ENCODE measurements around the gene TYR.

DNA sequence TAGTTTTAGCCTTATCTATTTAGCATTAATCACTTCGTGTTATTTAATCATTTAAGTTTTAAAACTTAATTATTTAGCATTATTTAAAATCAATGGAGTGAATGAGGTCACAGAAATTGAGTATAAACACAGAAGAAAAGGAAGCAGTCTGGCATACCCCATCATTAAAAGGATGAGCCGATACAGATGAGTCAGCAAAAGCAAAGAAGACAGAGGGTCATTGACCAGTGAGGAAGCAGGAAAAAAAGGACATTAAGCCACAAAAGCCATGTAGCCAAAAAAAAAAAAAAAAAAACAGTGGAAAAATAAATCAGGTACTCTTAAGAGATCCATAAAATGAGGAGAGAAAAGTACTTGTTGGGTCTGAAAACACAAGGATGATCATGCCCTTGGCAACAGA is 71.5 kb downstream of the TYR start:
- TF ChIP-seq POLR2AphosphoS5 (IDR thresholded peaks at IDR 0.05) (no peak), POLR2A (IDR thresholded peaks at IDR 0.05) (no peak), EP300 (IDR thresholded peaks at IDR 0.05) (no peak)
- TF ChIP-seq, protein P1, sequence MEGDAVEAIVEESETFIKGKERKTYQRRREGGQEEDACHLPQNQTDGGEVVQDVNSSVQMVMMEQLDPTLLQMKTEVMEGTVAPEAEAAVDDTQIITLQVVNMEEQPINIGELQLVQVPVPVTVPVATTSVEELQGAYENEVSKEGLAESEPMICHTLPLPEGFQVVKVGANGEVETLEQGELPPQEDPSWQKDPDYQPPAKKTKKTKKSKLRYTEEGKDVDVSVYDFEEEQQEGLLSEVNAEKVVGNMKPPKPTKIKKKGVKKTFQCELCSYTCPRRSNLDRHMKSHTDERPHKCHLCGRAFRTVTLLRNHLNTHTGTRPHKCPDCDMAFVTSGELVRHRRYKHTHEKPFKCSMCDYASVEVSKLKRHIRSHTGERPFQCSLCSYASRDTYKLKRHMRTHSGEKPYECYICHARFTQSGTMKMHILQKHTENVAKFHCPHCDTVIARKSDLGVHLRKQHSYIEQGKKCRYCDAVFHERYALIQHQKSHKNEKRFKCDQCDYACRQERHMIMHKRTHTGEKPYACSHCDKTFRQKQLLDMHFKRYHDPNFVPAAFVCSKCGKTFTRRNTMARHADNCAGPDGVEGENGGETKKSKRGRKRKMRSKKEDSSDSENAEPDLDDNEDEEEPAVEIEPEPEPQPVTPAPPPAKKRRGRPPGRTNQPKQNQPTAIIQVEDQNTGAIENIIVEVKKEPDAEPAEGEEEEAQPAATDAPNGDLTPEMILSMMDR (IDR thresholded peaks at IDR 0.05): no peak
